HG03196 (cell line): ENCODE data around the gene GNAQ.
"Not testable (repeated sequence)": the region's sequence is repeated elsewhere in the genome, so short reads cannot be mapped to it uniquely, and the experiment has no call there.

Experiments used
- ATAC-seq: cut with Tn5 transposase; IDR thresholded peaks from one replicate; pipeline ENCODE4 v1.9.1; 2021; ENCODE audit not compliant: unreplicated experiment

The GNAQ gene

DNA sequence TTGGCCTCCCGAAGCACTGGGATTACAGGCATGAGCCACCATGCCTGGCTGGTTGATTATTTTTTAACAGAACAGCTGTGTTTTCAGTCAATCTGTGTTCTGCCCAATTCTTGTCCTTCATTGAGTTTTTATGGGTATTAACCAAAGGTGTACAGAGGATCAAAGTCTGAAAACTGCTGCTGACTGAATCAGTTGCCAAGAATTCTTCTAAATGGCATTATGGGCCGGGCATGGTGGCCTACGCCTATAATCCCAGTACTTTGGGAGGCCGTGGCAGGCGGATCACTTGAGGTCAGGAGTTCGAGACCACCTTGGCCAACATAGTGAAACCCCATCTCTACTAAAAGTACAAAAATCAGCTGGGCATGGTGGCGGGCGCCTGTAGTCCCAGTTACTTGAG, 150.0 kb downstream of the GNAQ start:
- not testable (repeated sequence) for ATAC-seq

DNA sequence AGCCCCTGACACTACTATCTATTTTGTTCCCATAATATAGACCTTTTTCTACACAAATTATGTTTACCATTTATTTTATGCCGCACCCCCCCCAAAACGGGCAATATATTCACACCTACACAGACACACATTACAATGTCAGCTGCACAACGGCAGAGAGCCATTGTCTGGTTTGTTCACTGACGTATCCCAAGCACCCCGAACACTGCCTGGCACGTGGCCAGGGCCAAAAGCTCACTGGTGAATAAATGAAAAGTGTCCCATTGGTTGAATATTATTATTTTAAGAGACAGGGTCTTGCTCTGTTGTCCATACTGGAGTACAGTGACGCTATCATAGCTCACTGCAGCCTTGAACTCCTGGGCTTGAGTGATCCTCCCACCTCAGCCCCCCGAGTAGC, 150.5 kb downstream of the GNAQ start:
- ATAC-seq: no peak

DNA sequence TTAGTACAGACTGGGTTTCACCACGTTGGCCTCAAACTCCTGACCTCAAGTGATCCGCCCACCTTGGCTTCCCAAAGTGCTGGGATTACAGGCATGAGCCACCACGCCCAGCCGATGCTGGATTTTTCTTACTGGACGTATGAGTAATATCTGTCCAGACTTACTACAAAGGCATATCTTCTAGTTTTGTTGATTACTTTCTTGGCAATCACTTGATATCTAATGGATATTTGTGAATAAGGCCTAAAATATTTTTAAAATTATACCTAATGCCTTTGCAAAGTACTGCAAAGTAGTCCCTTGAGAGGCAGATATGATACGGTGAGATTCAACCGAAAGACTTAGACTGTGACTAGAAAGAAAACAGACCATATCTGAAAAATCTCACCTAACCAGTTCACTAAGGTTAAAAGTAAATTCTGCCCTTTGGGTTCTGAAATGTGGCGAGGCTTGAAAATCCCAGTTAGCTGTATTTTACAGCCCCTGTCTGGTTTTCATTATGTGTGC, 152.1 kb downstream of the GNAQ start:
- no peak for ATAC-seq

- ATAC-seq: not testable (repeated sequence)
Measured at GRCh38 chr9:77878793-77879192, 152.8 kb downstream of the GNAQ start.

DNA sequence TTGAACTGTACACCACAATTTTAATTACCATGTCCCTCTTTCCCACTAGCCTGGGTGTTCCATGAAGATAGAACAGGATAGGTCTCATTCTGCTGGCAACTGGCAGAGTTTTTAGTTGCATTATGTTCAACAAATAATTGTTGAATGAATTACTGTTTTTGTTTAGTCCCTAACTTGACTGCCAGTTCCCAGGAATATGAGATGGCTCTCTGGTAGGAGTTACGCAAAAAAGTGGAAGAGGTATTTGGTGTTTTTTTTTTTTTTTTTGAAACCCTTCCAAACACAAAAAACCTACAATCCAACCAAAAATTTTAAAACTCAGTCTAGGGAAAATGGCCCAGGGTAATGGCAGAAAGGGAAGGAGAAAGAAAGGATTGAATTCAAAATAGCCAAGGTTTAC, 153.6 kb downstream of the GNAQ start:
- no peak for ATAC-seq

DNA sequence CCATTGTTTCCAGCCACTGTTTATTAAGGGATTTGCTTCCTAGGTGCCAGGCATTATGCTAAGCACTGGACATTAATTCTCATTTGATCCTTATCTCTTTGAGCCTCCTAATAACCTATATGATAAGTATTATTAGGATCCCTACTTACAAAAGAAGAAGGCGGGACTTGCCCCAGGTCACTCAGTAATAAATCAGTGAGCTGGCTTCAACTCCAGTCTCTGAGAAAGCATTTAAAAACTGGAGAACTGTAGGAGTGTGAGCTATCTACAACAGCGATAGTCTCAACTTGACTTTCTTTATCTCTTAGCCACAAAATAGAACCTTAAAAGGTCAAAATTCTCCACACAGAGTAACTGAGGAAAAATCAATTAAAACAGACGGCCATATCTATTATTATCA, 155.0 kb downstream of the GNAQ start:
- no peak for ATAC-seq

DNA sequence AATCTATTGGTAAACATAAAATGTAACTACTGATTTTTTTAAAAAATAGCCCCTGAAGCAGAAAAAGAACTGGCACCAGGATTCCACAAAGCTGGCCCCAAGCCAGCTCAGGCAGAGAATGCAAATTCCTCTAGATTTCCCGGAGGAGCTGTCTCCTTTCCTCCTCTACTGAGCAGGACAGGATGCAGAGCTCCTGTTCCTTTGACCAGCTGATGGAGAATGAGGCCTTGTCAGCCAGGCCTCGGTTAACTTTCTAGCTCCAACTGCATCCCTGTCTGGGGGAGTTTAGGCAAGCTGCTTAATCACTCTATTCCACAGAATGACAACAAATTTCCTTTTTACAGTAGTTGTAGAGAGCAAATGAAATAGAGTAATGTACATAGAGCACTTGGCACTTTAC, 155.5 kb downstream of the GNAQ start:
- ATAC-seq: no peak

- no peak for ATAC-seq
Measured at GRCh38 chr9:77872863-77873262, 158.7 kb downstream of the GNAQ start.

DNA sequence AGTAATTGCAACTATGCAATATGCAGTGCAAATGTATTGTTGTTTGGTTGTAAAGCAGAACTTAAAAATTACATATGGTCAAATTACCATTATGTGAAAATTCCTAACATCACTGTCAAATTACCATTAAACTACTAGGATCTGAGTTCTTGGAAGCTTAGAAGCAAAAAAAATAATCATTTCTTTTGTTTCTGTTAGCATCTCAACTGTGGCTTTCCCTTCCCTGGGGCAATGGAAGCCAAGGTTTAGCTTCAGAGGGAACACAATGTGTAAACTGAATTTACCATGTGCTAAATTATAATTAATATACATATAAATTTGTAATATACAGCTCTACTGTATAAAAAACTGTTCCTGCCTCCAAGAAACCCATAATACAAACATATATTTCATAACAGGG, 159.4 kb downstream of the GNAQ start:
- ATAC-seq: no peak

GRCh38 chr9:77871483-77871882, 160.1 kb downstream of the GNAQ start:
- no peak for ATAC-seq

GRCh38 chr9:77866878-77867277, 164.7 kb downstream of the GNAQ start:
- no peak for ATAC-seq

GRCh38 chr9:77865385-77866047, 166.1 kb downstream of the GNAQ start:
- ATAC-seq: no peak

GRCh38 chr9:77864211-77864889, 167.3 kb downstream of the GNAQ start:
- ATAC-seq: no peak

DNA sequence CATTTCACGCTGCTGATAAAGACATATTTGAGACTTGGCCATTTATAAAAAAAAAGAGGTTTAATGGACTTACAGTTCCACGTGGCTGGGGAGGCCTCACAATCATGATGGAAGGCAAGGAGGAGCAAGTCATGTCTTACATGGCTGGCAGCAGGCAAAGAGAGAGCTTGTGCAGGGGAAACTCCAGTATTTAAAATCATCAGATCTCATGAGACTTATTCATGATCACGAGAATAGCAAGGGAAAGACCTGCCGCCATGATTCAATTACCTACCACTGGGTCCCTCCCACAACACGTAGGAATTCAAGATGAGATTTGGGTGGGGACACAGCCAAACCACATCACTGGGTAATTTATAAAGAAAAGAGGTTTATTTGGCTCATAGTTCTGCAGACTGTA, 168.0 kb downstream of the GNAQ start:
- ATAC-seq: not testable (repeated sequence)

DNA sequence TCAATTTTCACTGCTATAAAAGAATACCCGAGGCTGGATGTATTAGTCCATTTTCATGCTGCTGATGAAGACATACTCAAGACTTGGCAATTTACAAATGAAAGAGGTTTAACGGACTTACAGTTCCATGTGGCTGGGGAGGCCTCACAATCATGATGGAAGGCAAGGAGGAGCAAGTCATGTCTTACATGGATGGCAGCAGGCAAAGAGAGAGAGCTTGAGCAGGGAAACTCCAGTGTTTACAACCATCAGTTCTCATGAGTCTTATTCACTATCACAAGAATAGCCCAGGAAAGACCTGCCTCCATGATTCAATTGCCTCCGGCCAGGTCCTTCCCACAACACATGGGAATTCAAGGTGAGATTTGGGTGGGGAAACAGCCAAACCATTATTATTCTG, 170.7 kb downstream of the GNAQ start:
- not testable (repeated sequence) for ATAC-seq

GRCh38 chr9:77857513-77858259, 173.9 kb downstream of the GNAQ start:
- no peak for ATAC-seq

GRCh38 chr9:77856615-77857014, 175.0 kb downstream of the GNAQ start:
- ATAC-seq: no peak

GRCh38 chr9:77854916-77855311, 176.7 kb downstream of the GNAQ start:
- ATAC-seq: no peak

- no peak for ATAC-seq
Measured at GRCh38 chr9:77854258-77854915, 177.2 kb downstream of the GNAQ start.

- no peak for ATAC-seq
Measured at GRCh38 chr9:77853716-77854115, 177.9 kb downstream of the GNAQ start.

GRCh38 chr9:77851882-77852595, 179.6 kb downstream of the GNAQ start:
- ATAC-seq: no peak
